K562 (cell line): Measurements from ENCODE around the gene IPO8. TPM values are rescaled to one million over a fixed set of nuclear protein-coding genes. Genes with fewer than 3 reads are reported as not detected.

Experiments
- ATAC-seq: fragments of 200-7000 bp; cut with Tn5 transposase; 3 replicates; pipeline ENCODE4 v1.9.1; 2020; ENCODE audit warnings: moderate library complexity
- BruUV-seq: library from RNA; stranded (reverse); fragments of 400-500 nt; replicated peaks from 2 replicates; lab custom pipeline; 2021; lab: Mats Ljungman, UMichigan
- CTCF ChIA-PET: fragments of 300-600 bp; formaldehyde crosslinking; extraction: SDS; loops from one replicate; lab custom pipeline; 2021; ENCODE audit warnings: low intra/inter-chr PET ratio; lab: Yijun Ruan, JAX
- POLR2A ChIA-PET: fragments of 300-600, 350-650 bp; sonication (Branson Sonifier 250); formaldehyde crosslinking; extraction: SDS; loops from one replicate; lab custom pipeline; 2021; ENCODE audit warnings: antibody characterized with exemption, inconsistent platforms; lab: Yijun Ruan, JAX
- DNase-seq, 4 experiments: peaks; one replicate each; pipeline versions ENCODE4 v3.0.0 to v3.0.0-alpha.2; 2011 to 2018; ENCODE audit warnings: low spot score in 3 of 4, mixed read lengths in 3 of 4; ENCODE audit errors: extremely low read depth in 1 of 4
- FAIRE-seq: peaks from 2 replicates; lab custom pipeline; 2011; peaks lifted over from hg19 to GRCh38; lab: Jason Lieb, UNC
- H2AFZ ChIP-seq: 2 replicates; pipeline ENCODE4 v1.6.0; 2011; ENCODE audit warnings: low read depth, low read length, control low read depth, inconsistent platforms
- H3K27ac ChIP-seq: fragments of 200-600 bp; 3 replicates; pipeline ENCODE4 v1.8.0; 2011; ENCODE audit warnings: low read depth, mild to moderate bottlenecking, control low read depth, inconsistent platforms, low read length, moderate library complexity, mixed read lengths; ENCODE audit errors: extremely low read depth
- H3K27me3 ChIP-seq, 2 experiments: fragments of 300-600 bp in 1 of 2; 2 replicates in 1 of 2; 3 replicates in 1 of 2; pipeline versions ENCODE4 v1.6.0 to v1.8.0; 2011; ENCODE audit warnings: inconsistent platforms in 2 of 2, low read length in 2 of 2, mild to moderate bottlenecking in 1 of 2, mixed read lengths in 1 of 2, moderate library complexity in 1 of 2; ENCODE audit not compliant: control insufficient read depth in 2 of 2, insufficient read depth in 2 of 2
- H3K36me3 ChIP-seq: fragments of 300-600 bp; 3 replicates; pipeline ENCODE4 v1.8.0; 2011; ENCODE audit warnings: mild to moderate bottlenecking, low read length, inconsistent platforms; ENCODE audit not compliant: control insufficient read depth, insufficient read depth
- H3K4me1 ChIP-seq, 2 experiments: fragments of 200-600 bp in 1 of 2; replicated peaks in 1 of 2; 2 replicates in 1 of 2; 3 replicates in 1 of 2; pipeline versions ENCODE4 v1.5.1 to v1.8.0; 2011; ENCODE audit warnings: inconsistent platforms in 2 of 2, low read length in 2 of 2, mild to moderate bottlenecking in 1 of 2, mixed read lengths in 1 of 2, moderate library complexity in 1 of 2; ENCODE audit not compliant: control insufficient read depth in 2 of 2, insufficient read depth in 2 of 2
- H3K4me2 ChIP-seq: 2 replicates; pipeline ENCODE4 v1.6.1; 2011; ENCODE audit warnings: low read length, control low read depth, inconsistent platforms, mixed read lengths; ENCODE audit not compliant: insufficient read depth
- H3K4me3 ChIP-seq: fragments of 200-600 bp; sonication (generic), shearing (Covaris generic); 2 replicates; pipeline ENCODE4 v1.5.1; 2016; ENCODE audit warnings: control low read depth, inconsistent platforms
- H3K79me2 ChIP-seq: fragments of 200-600 bp; 3 replicates; pipeline ENCODE4 v1.8.0; 2011; ENCODE audit warnings: low read length, inconsistent platforms; ENCODE audit not compliant: control insufficient read depth, insufficient read depth
- H3K9ac ChIP-seq, 2 experiments: 2 replicates each; pipeline versions ENCODE4 v1.6.0 to v1.6.1; 2011; ENCODE audit warnings: low read depth in 2 of 2, low read length in 2 of 2, control low read depth in 1 of 2, inconsistent platforms in 1 of 2, mild to moderate bottlenecking in 1 of 2, mixed read lengths in 1 of 2; ENCODE audit not compliant: insufficient read depth in 1 of 2
- H3K9me1 ChIP-seq: one replicate; pipeline ENCODE4 v1.6.0; 2011; ENCODE audit warnings: inconsistent platforms, mild to moderate bottlenecking, low read length, moderate library complexity; ENCODE audit not compliant: control insufficient read depth, insufficient read depth
- H3K9me3 ChIP-seq: replicated peaks from 2 replicates; pipeline ENCODE4 v1.5.1; 2011; ENCODE audit warnings: low read depth, low read length, inconsistent platforms; ENCODE audit not compliant: control insufficient read depth, insufficient read depth
- H4K20me1 ChIP-seq: replicated peaks from 2 replicates; pipeline ENCODE4 v1.6.1; 2011; ENCODE audit warnings: low read length, inconsistent platforms, mixed read lengths; ENCODE audit not compliant: control insufficient read depth, insufficient read depth
- BCLAF1 ChIP-seq, 2 experiments: fragments of 450-650 bp in 1 of 2; IDR thresholded peaks; 2 replicates each; pipeline ENCODE4 v1.6.1; 2011 to 2017; ENCODE audit warnings: low read depth in 2 of 2, antibody characterized with exemption in 1 of 2, borderline replicate concordance in 1 of 2, low read length in 1 of 2, mild to moderate bottlenecking in 1 of 2, mixed read lengths in 1 of 2; ENCODE audit not compliant: control insufficient read depth in 1 of 2
- BDP1 ChIP-seq: IDR thresholded peaks from 3 replicates; pipeline ENCODE4 v1.6.1; 2011; ENCODE audit not compliant: insufficient read length, insufficient read depth
- CBFA2T2 ChIP-seq: fragments of 450-650 bp; conservative IDR thresholded peaks from 2 replicates; pipeline ENCODE4 v1.6.1; 2017; ENCODE audit warnings: mild to moderate bottlenecking
- CBFA2T3 ChIP-seq: fragments of 450-650 bp; IDR thresholded peaks from 2 replicates; pipeline ENCODE4 v1.6.1; 2017
- FOXA1 ChIP-seq: fragments of 450-650 bp; IDR thresholded peaks from 2 replicates; pipeline ENCODE4 v1.6.1; 2016; ENCODE audit warnings: mild to moderate bottlenecking, borderline replicate concordance
- FOXP1 ChIP-seq: sonication (generic); formaldehyde crosslinking; IDR thresholded peaks from 2 replicates; pipeline ENCODE4 v1.8.0; 2022; ENCODE audit warnings: mild to moderate bottlenecking, missing genetic modification reagents
- GABPB2 ChIP-seq: fragments of 250-450 bp; sonication (Bioruptor Pico); conservative IDR thresholded peaks from 2 replicates; pipeline ENCODE4 v1.5.1; 2021; ENCODE audit warnings: mild to moderate bottlenecking
- HNRNPH1 ChIP-seq: fragments of 200-400 bp; formaldehyde crosslinking; optimal IDR thresholded peaks from 2 replicates; pipeline ENCODE3; 2017; ENCODE audit warnings: low read depth, mild to moderate bottlenecking, low read length, moderate library complexity
- MBD2 ChIP-seq: sonication (generic); IDR thresholded peaks from 2 replicates; pipeline ENCODE4 v1.6.1; 2016; ENCODE audit warnings: low read depth, borderline replicate concordance
- MCM3 ChIP-seq: fragments of 450-650 bp; IDR thresholded peaks from 2 replicates; pipeline ENCODE4 v1.6.1; 2016
- MTA2 ChIP-seq: fragments of 450-650 bp; IDR thresholded peaks from 2 replicates; pipeline ENCODE4 v1.6.1; 2016; ENCODE audit warnings: low read depth
- RUNX1 ChIP-seq: sonication (generic); IDR thresholded peaks from 2 replicates; pipeline ENCODE4 v1.6.1; 2016; ENCODE audit warnings: antibody characterized with exemption, low read depth
- SFPQ ChIP-seq: fragments of 200-400 bp; formaldehyde crosslinking; IDR thresholded peaks from 2 replicates; pipeline ENCODE4 v1.6.1; 2017; ENCODE audit warnings: mild to moderate bottlenecking, low read depth, low read length, moderate library complexity
- ZNF347 ChIP-seq: fragments of 450-650 bp; formaldehyde crosslinking; IDR thresholded peaks from 2 replicates; pipeline ENCODE4 v1.4.0; 2020; ENCODE audit warnings: low read depth, mild to moderate bottlenecking, moderate library complexity
- ZNF764 ChIP-seq: fragments of 250-450 bp; sonication (Bioruptor Pico); IDR thresholded peaks from 2 replicates; pipeline ENCODE4 v1.4.0; 2020; ENCODE audit warnings: low read depth, mild to moderate bottlenecking, moderate library complexity
- ZNF785 ChIP-seq: fragments of 250-450 bp; sonication (Bioruptor Pico); IDR thresholded peaks from 2 replicates; pipeline ENCODE4 v1.4.0; 2020; ENCODE audit warnings: mild to moderate bottlenecking
- in situ Hi-C: fragments of 300-500 bp; cut with MboI; formaldehyde crosslinking; loops from 4 replicates; pipeline ENCODE4 v1.15.0; 2018; ENCODE audit warnings: inconsistent platforms, mixed read lengths
- intact Hi-C: fragments of 100-400 bp; cut with micrococcal nuclease; formaldehyde crosslinking; loops from 2 replicates; pipeline ENCODE4 v1.14.2; 2022
- polyA plus RNA-seq, 8 experiments: library from polyadenylated mRNA; depleted of rRNA in 4 of 8; stranded (reverse) in 5 of 8; unstranded in 3 of 8; fragments of >200 nt; fragmentation: Nextera tagmentation in 2 of 8; fragmentation: Illumina TruSeq in 1 of 8; extraction: Ambion mirVana in 2 of 8; extraction: Trizol in 1 of 8; gene quantifications; 2 replicates each; pipeline versions ENCODE4 v1.2.1 to v1.2.3, GENCODE V29; 2011 to 2014; ENCODE audit warnings: inconsistent platforms in 1 of 8, missing spikeins in 1 of 8
- total RNA-seq, 7 experiments: library from RNA; depleted of rRNA in 6 of 7; stranded (reverse); fragments of >200 nt in 6 of 7; fragmentation: Illumina TruSeq in 2 of 7; extraction: Trizol in 2 of 7; gene quantifications; 2 replicates each; pipeline versions ENCODE4 v1.2.1 to v1.2.3, GENCODE V29; 2011 to 2021; ENCODE audit warnings: low replicate concordance in 1 of 7
- TF ChIP-seq, protein P1 (sequence below): fragments of 250-450 bp; sonication (Bioruptor Pico); IDR thresholded peaks from 2 replicates; pipeline ENCODE4 v1.5.0; 2021

The IPO8 gene
- total and polyA plus RNA-seq, 9 of the 15 experiments (the other 6 are each of a cell fraction or from before 2014, with no cell fraction given) = 6.5 to 39.6 (median 24.7) TPM

- H3K36me3 ChIP-seq = no peaks in the 10 kb centered on the region
- in situ Hi-C loops (no loop called here), intact Hi-C loops (no loop called here)
- H3K9me3 ChIP-seq = no peaks in the 10 kb centered on the region
- ATAC-seq (no peak), FAIRE-seq (no peak), DNase-seq (no peak)
- CTCF ChIA-PET = no interaction called here
- no peak overlapping the region for H3K4me3 ChIP-seq
- no TSS peak for BruUV-seq
- H3K79me2 ChIP-seq = no peaks in the 10 kb centered on the region
- no peak overlapping the region for H3K4me2 ChIP-seq
- TF ChIP-seq RUNX1 (no peak), ZNF785 (CRISPR knock-in tag) (no peak), FOXP1 (no peak), BDP1 (no peak), MCM3 (no peak), CBFA2T3 (no peak), CBFA2T2 (no peak), BCLAF1 (IDR thresholded peaks at IDR 0.05; ENCODE audit: borderline replicate concordance in 1 of 2, control insufficient read depth in 1 of 2, low read depth in 2 of 2, low read length in 1 of 2) (no peak), SFPQ (no peak), ZNF764 (no peak), FOXA1 (no peak), HNRNPH1 (no peak), GABPB2 (CRISPR knock-in tag) (no peak), MBD2 (no peak), MTA2 (no peak), ZNF347 (CRISPR knock-in tag) (no peak)
- TF ChIP-seq, protein P1, sequence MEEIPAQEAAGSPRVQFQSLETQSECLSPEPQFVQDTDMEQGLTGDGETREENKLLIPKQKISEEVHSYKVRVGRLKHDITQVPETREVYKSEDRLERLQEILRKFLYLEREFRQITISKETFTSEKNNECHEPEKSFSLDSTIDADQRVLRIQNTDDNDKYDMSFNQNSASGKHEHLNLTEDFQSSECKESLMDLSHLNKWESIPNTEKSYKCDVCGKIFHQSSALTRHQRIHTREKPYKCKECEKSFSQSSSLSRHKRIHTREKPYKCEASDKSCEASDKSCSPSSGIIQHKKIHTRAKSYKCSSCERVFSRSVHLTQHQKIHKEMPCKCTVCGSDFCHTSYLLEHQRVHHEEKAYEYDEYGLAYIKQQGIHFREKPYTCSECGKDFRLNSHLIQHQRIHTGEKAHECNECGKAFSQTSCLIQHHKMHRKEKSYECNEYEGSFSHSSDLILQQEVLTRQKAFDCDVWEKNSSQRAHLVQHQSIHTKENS (CRISPR knock-in tag) = no peak
- H3K9ac ChIP-seq = no peak overlapping the region
- H3K27ac ChIP-seq = no peak overlapping the region
- peaks cover 0 to 4% of the 10 kb centered on the region in 2 experiments; a peak in 3 of 5 replicates for H3K4me1 ChIP-seq
- no peaks in the 10 kb centered on the region for H3K27me3 ChIP-seq
- no peaks in the 10 kb centered on the region for H4K20me1 ChIP-seq
- no peak overlapping the region for H2AFZ ChIP-seq
- POLR2A ChIA-PET = interaction anchor here (0.6 to 1.0 kb wide), 2 partner anchors 92 to 1337 kb away, joined by 3 read pairs; no protein-coding TSS in a partner anchor
- H3K9me1 ChIP-seq = no peaks in the 10 kb centered on the region
These were observed 5.4 kb upstream of the IPO8 start for GRCh38 chr12:30701056-30701455.
